HG02571 (cell line): ENCODE measurements around the gene CHST10.
"Not testable (repeated sequence)": the region's sequence is repeated elsewhere in the genome, so short reads cannot be mapped to it uniquely, and the experiment has no call there.

Experiments
- ATAC-seq: cut with Tn5 transposase; IDR thresholded peaks from one replicate; pipeline ENCODE4 v1.9.1; 2021; ENCODE audit warnings: mild to moderate bottlenecking, moderate library complexity; ENCODE audit not compliant: unreplicated experiment

The CHST10 gene

DNA sequence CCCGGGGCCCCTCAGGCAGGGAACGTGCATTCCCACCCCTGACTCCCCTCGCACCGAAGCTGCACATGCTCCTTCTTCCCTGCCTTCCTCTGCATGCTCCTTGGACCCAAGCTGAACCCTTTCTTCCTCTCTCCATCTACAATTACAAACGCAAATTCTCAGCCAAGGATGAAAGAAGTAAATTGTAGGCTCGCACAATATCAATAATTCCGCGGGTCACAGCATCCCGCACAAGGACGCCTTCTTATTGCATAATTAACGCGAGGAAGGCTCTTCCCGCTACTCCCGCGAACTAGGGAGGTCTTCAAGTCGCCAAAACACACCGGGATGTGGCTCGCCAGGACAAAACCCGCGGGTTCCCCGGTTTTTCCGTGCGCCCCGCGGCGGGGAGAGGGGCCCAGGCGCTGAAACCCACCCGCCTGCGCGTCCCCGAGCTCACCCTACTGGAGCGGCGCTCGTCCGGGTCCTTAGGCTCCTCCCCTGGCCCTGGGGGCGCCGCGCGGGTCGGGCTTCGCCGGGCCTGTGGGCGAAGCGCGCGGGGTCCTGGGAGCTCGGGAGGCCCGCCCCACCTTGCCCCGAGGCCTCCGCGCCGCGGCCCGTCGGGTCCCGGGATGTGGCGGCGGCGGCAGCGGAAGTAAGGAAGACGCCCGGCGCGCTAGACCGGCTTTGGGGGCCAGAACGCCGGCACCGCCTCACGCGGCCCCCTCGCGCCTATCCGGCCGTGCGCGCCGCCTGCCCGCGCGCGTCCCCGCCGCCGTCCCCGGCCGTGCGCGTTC lies at the start of gene CHST10:
TSS of gene CHST10 (minus strand) at position 734 of the 776 bp plus-strand sequence. CDS start 10,993 bp downstream, outside the sequence.
- ATAC-seq: peak; percentile 93

DNA sequence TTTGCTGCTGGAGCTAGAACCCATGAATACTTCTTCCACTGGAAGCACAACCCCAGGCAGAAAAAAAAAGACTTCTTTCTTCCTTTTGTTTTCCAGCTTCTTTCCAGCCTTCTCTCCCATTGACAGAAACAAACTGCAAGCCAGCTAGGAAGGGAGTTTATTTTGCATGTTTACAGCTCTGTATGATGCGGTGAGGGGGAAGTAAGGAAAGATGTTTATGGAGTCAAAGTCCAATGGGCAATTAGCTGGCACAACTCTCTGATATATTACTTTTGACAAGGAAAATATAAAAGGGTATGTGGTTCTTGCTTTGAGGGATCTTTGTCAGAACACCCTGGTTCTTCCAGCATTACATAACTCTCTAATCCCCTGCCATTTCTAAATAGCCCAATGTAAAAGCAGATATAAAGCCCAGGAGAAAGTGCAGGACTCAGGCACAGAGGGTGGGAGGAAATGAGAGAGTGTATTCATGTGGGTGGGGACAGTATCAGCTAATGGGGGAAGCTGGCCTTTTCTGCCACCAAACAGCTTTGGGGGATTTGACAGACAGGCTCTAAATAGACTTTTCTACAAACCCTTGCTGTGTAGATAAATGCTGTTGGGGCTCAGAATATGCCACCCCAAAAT lies 43.5 kb upstream of the CHST10 start:
- no peak for ATAC-seq

DNA sequence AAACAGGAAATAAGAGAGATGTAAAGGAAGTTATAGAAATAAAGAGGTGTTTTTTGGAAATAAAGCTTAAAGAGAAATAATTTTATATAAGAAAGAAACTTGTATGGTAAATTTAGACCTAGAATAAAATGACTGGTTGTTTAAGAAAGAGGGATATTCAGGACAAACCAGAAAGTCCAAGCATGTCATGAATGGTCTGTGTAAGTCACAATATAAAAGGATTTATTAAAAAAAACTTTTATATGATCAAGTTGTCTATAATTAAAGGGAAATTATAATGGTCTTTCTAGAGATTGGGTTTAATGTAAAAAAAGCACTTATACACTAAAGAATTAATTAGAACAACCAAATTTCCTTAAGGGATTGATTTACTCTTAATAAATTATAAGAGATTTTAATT lies 38.9 kb upstream of the CHST10 start:
- ATAC-seq: not testable (repeated sequence)

GRCh38 chr2:100453853-100454252 lies 36.4 kb upstream of the CHST10 start:
- ATAC-seq: no peak

DNA sequence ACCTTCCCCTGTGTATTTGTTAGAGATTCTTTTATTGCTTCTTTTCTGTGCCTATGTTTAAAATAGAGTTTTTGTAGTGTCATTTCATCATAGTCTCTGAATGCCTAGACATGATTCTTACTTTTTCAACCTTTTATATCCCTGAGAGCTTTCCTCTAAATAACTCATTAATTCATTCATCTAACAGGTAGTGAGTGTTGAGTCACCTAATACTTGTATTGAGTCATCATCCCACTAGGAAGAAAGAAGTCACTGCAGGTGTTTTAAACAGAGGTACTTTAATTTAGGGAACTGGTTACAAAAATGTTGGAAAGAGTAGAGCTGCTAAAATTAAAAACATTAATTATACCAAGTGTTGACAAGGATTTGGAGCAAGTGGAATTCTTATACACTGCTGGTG lies 34.3 kb upstream of the CHST10 start:
- ATAC-seq: no peak

DNA sequence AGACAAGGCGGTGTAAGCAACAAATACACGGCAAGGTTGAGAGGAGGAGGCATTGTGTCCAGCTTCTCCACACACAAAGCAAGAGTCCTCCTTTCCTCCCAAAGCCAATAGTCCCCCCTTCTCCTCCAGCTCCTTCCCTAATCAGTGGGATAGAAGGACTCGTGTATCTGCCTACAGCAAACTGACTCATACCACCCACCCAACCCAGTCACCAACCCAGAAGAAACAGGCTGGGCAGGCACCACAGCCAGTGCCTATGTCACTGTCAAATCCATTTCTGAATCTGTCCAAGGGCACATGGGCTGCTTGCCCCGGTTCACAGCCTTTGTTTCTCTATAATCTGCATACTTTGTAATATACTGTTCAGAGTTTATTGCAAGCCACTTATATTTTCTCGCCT lies 33.6 kb upstream of the CHST10 start:
- ATAC-seq: no peak

DNA sequence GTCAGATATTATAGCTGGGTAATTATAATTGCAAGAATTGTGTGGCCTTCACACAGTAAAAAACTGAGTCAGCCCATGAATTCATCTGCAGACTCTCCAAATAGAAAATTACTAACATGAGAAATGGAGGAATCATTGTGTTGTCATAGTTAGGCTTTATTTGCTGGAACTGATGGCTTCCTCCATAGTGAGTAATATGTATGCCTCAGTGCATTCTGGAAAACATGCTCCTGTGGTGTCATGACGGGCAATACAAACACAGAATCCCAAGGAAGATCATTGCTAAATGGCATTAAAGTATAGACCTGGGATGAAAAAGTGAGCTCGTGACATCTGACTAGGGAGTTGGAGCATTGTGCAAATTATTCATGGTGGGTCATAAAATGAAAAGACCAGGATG lies 29.2 kb upstream of the CHST10 start:
- ATAC-seq: no peak

- ATAC-seq: no peak
These were observed 20.3 kb upstream of the CHST10 start for GRCh38 chr2:100437751-100438150.

DNA sequence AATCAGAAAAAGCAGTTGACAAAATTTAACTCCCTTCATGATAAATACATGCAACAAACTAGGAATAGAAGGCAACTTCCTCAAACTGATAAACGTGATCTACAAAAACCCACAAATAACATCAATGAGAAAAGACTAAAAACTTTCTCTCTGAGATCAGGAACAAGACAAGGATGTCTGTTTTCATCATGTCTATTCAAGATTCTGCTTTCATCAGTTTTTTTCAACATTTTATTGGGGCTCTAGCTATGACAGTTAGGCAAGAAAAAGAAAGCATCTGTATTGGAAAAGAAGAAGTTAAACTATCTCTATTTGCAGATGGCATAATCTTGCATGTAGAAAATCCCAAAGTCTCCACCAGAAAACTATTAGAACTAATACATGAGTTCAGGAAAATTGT lies 12.3 kb upstream of the CHST10 start:
- no peak for ATAC-seq

DNA sequence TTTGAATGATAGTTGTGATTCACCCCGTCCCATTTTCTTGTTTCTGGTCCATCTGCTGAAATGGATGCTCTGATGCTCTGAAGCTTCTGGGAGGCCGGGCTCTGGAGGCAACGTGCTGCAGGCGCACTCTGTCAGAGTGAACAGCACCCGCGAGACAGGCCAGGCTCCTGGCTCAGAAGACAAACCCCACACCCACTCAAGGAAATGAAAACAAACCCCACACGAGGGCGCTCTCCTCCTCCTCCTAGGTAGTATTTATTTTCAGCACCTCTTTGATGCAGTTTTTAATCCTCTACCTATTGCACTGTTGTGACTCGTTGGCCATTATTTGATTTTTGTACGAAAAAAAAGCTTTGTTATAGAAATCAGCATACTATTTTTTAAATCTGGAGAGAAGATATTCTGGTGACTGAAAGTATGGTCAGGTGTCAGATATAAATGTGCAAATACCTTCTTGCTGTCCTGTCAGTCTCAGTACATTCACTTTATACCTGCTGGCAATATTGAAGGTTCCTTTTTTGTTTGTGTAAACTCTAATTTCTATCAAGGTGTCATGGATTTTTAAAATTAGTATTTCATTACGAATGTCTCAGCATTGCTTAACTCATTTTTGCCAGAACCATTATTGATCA lies 10.3 kb upstream of the CHST10 start:
- ATAC-seq: no peak

DNA sequence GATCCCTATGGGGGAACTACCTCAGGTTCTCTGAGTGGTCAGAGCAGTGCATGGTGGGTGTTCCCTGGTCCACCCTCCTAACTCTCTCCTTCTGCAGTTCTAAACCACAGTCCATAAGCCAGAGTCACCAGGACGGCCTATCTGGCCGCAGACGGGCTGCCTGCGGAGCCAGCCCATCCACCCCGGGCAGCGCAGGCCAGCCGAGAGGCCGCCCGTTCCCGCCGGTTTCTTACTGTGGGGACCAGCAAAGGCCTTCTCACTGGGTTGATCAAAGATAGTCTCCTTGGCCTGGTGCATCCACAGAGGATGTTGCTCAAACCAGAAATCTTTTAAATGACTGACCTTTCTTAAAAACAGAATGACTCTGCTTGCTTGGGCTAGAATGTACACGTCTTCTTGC lies 9.6 kb upstream of the CHST10 start:
- no peak for ATAC-seq

GRCh38 chr2:100426384-100426720 lies 8.9 kb upstream of the CHST10 start:
- no peak for ATAC-seq

- no peak for ATAC-seq
These were observed 8.3 kb upstream of the CHST10 start for GRCh38 chr2:100425573-100426383.

GRCh38 chr2:100425107-100425506 lies 7.6 kb upstream of the CHST10 start:
- ATAC-seq: no peak

DNA sequence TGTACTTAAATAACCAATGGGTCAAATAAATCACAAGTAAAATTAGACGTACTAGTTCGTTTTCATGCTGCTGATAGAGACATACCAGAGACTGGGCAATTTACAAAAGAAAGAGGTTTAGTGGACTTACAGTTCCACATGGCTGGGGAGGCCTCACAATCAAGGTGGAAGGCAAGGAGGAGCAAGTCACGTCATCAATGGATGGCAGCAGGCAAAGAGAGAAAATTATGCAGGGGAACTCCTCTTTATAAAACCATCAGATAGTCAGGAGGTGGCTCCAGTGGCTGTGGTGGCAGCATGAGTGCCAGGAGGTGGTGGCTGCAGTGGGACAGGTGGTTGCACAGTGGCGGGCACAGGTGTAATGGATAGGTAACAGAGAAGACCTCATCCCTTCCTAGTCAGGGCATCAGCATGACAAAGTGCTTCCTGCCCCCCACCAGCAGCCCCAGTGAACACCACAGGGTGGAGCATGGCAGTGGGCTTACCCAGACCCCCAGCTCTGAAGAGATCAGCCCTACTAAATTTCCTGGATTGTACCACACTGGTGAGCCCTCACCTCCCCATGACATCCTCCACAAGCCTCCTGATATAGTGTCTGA lies 6.9 kb upstream of the CHST10 start:
- ATAC-seq: no peak

GRCh38 chr2:100423631-100424030 lies 6.2 kb upstream of the CHST10 start:
- ATAC-seq: no peak

DNA sequence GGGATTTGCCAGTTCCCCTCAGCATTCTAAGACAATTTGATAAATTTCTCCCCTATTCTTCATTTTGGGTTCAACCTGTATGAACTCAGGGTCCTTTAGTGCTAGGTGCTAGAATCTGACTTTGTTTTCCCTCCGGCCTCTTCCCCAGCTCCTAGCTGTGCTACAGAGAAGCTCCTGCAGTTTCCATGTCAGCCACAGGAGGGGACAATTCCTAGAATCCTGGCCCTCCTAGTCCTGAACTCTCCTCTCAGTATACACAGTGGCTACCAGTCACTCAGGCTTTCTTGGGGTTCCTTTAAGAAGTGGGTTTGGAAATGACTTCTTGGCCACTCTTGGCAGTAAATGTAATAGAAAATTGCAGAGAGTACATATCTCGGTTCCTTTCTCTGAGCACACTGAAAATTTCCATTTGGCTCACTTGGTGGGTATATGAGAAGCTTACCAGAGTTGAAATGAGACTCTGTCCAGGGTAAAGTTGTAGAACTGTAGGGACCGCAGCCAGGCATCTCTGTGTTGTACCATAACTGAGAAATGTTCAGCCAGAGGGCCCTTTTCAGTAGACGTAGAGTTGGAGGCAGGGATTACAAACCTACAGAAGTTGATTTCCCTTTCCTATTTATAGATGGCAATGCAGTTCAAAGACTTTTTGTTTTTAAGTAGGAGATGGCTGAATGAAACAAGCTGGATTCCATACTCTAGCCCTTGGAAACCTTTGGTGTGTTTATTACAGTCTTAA lies 5.0 kb upstream of the CHST10 start:
- ATAC-seq: no peak

DNA sequence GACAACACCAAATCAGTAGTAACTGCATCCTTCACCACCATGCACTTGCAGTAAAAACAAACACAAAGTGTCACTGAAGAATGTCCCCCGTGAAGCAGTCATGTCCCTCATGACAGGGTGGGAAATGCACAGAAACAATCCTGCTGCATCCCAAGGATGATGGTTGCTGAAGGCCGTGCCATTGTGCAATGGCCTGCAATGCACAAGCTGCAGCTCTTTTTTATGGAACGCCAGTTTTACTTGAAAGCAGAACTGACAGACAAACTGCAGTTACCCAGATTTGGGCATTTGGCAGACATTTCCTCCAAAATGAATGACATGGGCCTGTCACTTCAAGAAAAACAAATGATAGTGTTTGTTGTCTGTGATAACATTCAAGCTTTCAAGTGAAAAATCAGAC lies 2.4 kb upstream of the CHST10 start:
- ATAC-seq: no peak

GRCh38 chr2:100418406-100418962 lies 1.0 kb upstream of the CHST10 start:
- ATAC-seq: no peak

DNA sequence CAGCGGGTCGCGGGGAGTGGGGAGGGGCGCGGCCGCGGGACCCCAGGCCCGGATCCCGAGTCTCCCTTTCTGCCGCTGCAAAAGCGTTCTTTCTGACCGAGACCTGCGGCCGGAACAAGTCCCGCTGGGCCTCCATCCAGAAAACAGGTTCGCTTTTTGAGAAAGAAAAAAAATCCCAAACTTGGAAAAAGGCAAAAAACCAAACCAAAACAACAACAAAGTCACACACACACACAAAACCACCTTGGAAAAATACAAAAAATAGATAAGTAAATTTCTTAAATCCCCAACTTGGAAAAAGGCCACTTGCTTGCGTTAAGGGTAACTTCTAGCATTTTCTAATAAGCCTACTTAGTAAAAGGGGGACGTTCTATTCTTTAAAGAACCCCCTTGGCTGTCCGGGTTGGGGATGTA lies 250 bp upstream of the CHST10 start:
- no peak for ATAC-seq
